Stimulated activated naive CD8-positive, alpha-beta T cell treated with anti-CD3 and anti-CD28 coated beads, Interleukin-15, Interleukin-2, amounts not matched to agents 100 U/mL and 50 U/mL, for 24 hours (primary cell): Measurements from ENCODE around the gene OSM.
A peak's percentile ranks its signal among the peaks of the same experiment; 100 is the strongest.
"Not testable (repeated sequence)": the region's sequence is repeated elsewhere in the genome, so short reads cannot be mapped to it uniquely, and the experiment has no call there.

Experiments used
- ATAC-seq: fragments of 150-1000 bp; cut with Tn5 transposase; one replicate; pipeline ENCODE4 v1.10.0; 2021
- DNase-seq: peaks from one replicate; pipeline ENCODE4 v3.0.0; 2021

OSM gene

DNA sequence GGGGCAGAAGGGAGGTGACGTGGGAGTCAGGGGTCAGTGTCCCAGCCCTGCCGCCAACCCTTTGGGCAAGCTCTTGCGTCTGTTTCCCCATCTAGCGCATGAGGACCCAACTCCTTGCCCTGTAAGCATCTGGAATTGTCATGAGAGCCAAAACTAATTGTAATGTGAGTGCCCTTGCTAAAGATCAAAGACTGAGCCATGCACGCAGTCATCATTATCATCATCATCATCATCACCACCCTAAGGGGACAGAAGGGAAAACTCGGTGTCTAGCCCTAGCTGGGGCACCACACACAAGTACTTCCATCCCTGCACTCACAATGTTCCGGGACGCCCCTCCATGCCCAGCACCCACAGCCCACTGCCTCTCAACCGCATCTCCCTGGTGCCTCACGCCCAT lies 22.6 kb downstream of the OSM start:
- no peak for DNase-seq
- ATAC-seq, result no peak

GRCh38 chr22:30243661-30244060 lies 23.0 kb downstream of the OSM start:
- ATAC-seq (no peak), DNase-seq (no peak)

DNA sequence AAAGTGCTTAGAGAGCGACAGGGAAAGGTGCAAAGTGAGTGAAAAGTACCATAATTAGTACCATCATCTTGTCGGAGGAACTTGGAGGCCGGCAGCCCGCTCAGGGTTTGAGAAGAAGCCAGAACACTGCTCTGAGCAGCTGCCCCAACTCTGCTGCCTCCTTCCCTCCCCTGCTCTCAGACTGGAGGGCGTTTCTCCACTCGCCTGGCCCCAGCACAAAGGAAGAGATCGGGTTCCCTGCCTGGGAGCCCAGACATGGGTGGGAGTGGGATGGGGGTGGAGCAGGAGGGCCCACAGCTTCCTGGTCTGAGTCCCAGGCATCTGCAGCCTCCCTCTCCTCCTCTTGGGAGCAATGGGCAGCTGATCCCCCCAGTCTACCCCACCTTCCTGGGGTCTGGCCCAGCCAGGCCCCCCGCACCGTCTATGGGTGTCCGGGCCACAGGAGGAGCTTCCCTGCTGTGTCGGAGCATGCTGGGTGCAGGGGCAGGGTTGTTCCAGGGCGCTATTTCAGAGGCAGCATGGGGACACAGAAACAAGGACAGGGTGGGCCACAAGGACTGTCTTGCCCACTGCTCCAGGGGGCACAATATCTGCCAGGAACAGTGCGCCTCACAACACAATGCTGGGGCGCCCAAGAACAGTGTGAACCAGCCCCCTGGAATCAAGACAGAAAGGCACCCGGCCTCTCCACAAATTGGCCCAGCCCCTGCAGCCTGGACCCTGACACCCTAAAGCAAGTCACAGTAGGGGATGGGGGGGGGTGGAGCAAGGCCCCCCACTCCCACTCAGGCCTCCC lies 24.9 kb downstream of the OSM start:
- DNase-seq (no peak), ATAC-seq (no peak)

- DNase-seq (no peak), ATAC-seq (no peak)
Observed at GRCh38 chr22:30240541-30241417, 25.9 kb downstream of the OSM start.

GRCh38 chr22:30239488-30240405 lies 26.9 kb downstream of the OSM start:
- ATAC-seq (peak; percentile 20), DNase-seq (no peak)

DNA sequence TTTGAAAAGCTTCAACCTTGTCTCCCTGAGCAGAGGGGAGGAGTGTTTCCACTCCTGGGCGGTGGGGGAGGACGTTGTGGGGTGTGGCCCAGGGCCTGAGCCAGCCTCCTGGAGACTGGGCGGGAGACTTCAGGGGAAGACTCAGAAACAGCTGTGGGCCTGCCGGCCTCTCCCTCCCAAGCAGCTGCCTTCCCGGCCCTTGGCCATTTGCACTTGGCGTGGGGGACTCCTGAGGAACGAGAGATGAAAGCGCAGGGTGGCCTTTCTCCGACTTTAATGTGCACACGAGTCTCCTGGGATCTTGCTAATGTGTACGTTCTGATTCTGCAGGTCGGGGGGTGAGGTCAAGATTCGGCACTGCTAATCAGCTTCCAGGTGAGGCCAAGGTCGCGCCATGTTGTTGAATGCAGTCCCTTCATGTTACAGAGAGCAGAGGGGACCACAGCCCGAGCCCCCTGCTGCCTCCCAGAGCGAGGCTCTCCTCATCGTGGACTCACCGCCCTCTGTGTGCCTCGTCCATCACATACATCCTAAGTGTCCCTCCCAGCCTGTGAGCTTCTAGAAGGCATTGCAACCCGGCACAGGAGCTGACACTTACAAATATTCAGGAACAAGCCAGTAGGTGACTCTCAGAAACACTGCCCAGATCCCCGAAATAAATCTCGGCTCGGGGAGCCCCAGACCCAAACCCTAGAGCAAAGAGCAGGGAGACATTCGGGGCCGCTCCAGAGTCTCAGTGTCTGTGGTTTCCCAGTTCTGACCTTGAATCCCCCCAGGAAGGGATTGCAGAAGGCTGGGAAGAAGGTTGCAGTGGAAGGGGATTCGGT lies 27.8 kb downstream of the OSM start:
- DNase-seq (no peak), ATAC-seq (peak; percentile 12)

- DNase-seq (no peak), ATAC-seq (no peak)
Observed at GRCh38 chr22:30238136-30238535, 28.5 kb downstream of the OSM start.

GRCh38 chr22:30236875-30237274 lies 29.8 kb downstream of the OSM start:
- DNase-seq, result no peak
- no peak for ATAC-seq

GRCh38 chr22:30235687-30236170 lies 30.9 kb downstream of the OSM start:
- ATAC-seq (no peak), DNase-seq (no peak)

GRCh38 chr22:30234786-30235470 lies 31.7 kb downstream of the OSM start:
- no peak for ATAC-seq
- no peak for DNase-seq

- ATAC-seq, DNase-seq: not testable (repeated sequence)
Observed at GRCh38 chr22:30234325-30234724, 32.3 kb downstream of the OSM start.

DNA sequence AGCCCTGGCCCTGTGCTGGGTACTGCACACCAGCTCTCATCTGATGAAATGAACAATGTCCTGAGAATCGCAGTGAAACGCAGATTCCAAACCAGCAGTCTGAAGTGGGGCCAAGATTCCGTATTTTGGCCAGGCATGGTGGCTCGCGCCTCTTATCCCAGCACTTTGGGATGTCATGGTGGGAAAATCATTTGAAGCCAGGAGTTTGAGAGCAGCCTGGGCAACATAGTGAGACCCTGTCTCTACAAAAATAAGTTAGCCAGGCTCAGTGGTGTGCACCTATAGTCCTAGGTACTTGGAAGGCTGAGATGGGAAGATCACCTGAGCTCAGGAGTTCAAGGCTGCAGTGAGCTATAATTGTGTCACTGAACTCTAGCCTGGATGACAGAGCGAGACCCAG lies 33.1 kb downstream of the OSM start:
- DNase-seq (no peak), ATAC-seq (no peak)

- ATAC-seq, result no peak
- DNase-seq, result no peak
Observed at GRCh38 chr22:30232716-30233218, 33.9 kb downstream of the OSM start.

GRCh38 chr22:30230787-30231461 lies 35.7 kb downstream of the OSM start:
- DNase-seq (no peak), ATAC-seq (no peak)

- DNase-seq, result no peak
- no peak for ATAC-seq
Observed at GRCh38 chr22:30230330-30230729, 36.3 kb downstream of the OSM start.

GRCh38 chr22:30228509-30229359 lies 37.9 kb downstream of the OSM start:
- DNase-seq, result no peak
- ATAC-seq, result no peak

- DNase-seq (no peak), ATAC-seq (no peak)
Observed at GRCh38 chr22:30227438-30228228, 39.0 kb downstream of the OSM start.
